Body of pancreas (tissue), 4 donors: Measurements from ENCODE around the gene MED27.

Experiments used
- POLR2A ChIP-seq, 3 donors: fragments of 450-650 bp; IDR thresholded peaks; one replicate each; pipeline ENCODE4 v1.6.1; 2016; ENCODE audit warnings: antibody characterized with exemption in 3 of 3, mild to moderate bottlenecking in 2 of 3
- TF ChIP-seq, protein P1 (sequence below), 7 experiments: fragments of 450-650 bp in 4 of 7; fragments of 200-600 bp in 3 of 7; sonication (generic) in 3 of 7; IDR thresholded peaks; one replicate each; pipeline ENCODE4 v1.5.1; 2016 to 2019; ENCODE audit warnings: antibody characterized with exemption in 7 of 7

DNA sequence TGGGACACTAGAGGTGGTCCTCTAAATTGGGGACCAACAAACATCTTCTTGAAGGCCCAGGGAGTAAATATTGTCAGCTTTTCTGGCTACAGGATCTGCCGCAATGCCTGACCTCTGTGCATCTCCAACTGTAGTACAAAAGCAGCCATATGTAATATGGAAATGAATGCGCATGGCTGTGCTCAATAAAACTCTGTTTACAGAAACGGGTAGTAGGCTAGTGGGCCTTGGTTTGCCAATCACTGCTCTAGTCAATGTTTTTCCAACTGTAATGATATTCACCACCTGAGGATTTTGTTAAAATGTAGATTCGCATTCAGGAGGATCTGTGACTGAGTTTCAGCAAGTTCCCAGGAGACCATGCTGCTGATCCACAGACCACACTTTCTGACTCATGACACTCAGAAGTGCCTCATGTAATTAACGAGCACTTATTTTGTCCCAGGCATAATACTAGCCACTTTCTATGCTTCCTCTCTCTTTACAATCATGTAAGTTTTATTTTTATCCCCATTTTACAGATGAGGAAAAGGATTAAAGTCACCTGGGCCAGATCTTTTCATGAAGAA lies 96.9 kb downstream of the MED27 start:
- TF ChIP-seq, protein P1, sequence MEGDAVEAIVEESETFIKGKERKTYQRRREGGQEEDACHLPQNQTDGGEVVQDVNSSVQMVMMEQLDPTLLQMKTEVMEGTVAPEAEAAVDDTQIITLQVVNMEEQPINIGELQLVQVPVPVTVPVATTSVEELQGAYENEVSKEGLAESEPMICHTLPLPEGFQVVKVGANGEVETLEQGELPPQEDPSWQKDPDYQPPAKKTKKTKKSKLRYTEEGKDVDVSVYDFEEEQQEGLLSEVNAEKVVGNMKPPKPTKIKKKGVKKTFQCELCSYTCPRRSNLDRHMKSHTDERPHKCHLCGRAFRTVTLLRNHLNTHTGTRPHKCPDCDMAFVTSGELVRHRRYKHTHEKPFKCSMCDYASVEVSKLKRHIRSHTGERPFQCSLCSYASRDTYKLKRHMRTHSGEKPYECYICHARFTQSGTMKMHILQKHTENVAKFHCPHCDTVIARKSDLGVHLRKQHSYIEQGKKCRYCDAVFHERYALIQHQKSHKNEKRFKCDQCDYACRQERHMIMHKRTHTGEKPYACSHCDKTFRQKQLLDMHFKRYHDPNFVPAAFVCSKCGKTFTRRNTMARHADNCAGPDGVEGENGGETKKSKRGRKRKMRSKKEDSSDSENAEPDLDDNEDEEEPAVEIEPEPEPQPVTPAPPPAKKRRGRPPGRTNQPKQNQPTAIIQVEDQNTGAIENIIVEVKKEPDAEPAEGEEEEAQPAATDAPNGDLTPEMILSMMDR (IDR thresholded peaks at IDR 0.05), result no peak
- TF ChIP-seq POLR2A (IDR thresholded peaks at IDR 0.05), result no peak
